ENCODE measurements around the gene HLTF. TPM values are rescaled to one million over a fixed set of nuclear protein-coding genes. Genes with fewer than 3 reads are reported as not detected.

The HLTF gene
- total RNA-seq, 1 donor from 2014 or later: 42.8 TPM

- no peak for DNase-seq (ENCODE audit: low spot score, unreplicated experiment)
These were observed 41.8 kb downstream of the HLTF start for GRCh38 chr3:149044339-149045083.

GRCh38 chr3:149042789-149043386, 43.4 kb downstream of the HLTF start:
- H3K4me1 Mint-ChIP-seq (ENCODE audit: low read depth): peaks cover 11% of the 10 kb centered on the region
- DNase-seq (ENCODE audit: low spot score, unreplicated experiment): no peak
- peaks cover 17% of the 10 kb centered on the region for H3K36me3 Mint-ChIP-seq (ENCODE audit: insufficient read depth)
- H3K27me3 Mint-ChIP-seq: no peaks in the 10 kb centered on the region
- H3K9me3 Mint-ChIP-seq (ENCODE audit: low read depth): no peaks in the 10 kb centered on the region
- peak overlapping the region; percentile 25 for H3K27ac Mint-ChIP-seq
- no peak overlapping the region for H3K4me3 Mint-ChIP-seq (ENCODE audit: low read depth)
- TF ChIP-seq, protein P1, sequence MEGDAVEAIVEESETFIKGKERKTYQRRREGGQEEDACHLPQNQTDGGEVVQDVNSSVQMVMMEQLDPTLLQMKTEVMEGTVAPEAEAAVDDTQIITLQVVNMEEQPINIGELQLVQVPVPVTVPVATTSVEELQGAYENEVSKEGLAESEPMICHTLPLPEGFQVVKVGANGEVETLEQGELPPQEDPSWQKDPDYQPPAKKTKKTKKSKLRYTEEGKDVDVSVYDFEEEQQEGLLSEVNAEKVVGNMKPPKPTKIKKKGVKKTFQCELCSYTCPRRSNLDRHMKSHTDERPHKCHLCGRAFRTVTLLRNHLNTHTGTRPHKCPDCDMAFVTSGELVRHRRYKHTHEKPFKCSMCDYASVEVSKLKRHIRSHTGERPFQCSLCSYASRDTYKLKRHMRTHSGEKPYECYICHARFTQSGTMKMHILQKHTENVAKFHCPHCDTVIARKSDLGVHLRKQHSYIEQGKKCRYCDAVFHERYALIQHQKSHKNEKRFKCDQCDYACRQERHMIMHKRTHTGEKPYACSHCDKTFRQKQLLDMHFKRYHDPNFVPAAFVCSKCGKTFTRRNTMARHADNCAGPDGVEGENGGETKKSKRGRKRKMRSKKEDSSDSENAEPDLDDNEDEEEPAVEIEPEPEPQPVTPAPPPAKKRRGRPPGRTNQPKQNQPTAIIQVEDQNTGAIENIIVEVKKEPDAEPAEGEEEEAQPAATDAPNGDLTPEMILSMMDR (IDR thresholded peaks at IDR 0.05; ENCODE audit: unreplicated experiment): no peak

More at GRCh38 chr3:149044339-149045083, 41.8 kb downstream of the HLTF start:
- Mint-ChIP-seq H3K27ac (no peak overlapping the region), H3K36me3 (ENCODE audit: insufficient read depth) (peaks cover 17% of the 10 kb centered on the region), H3K4me3 (ENCODE audit: low read depth) (no peak overlapping the region), H3K9me3 (ENCODE audit: low read depth) (no peaks in the 10 kb centered on the region), H3K27me3 (no peaks in the 10 kb centered on the region), H3K4me1 (ENCODE audit: low read depth) (peaks cover 11% of the 10 kb centered on the region)
- TF ChIP-seq, protein P1 (IDR thresholded peaks at IDR 0.05; ENCODE audit: unreplicated experiment): no peak

- Mint-ChIP-seq H3K4me1 (ENCODE audit: low read depth) (peaks cover 11% of the 10 kb centered on the region), H3K27ac (no peak overlapping the region), H3K4me3 (ENCODE audit: low read depth) (no peak overlapping the region), H3K27me3 (no peaks in the 10 kb centered on the region), H3K36me3 (ENCODE audit: insufficient read depth) (peaks cover 19% of the 10 kb centered on the region), H3K9me3 (ENCODE audit: low read depth) (no peaks in the 10 kb centered on the region)
- TF ChIP-seq, protein P1 (IDR thresholded peaks at IDR 0.05; ENCODE audit: unreplicated experiment): no peak
- no peak for DNase-seq (ENCODE audit: low spot score, unreplicated experiment)
These were observed 48.0 kb downstream of the HLTF start for GRCh38 chr3:149038322-149038721.

GRCh38 chr3:149037684-149038083, 48.6 kb downstream of the HLTF start:
- DNase-seq (ENCODE audit: low spot score, unreplicated experiment): no peak
- H3K27me3 Mint-ChIP-seq: no peaks in the 10 kb centered on the region
- H3K27ac Mint-ChIP-seq: no peak overlapping the region
- no peaks in the 10 kb centered on the region for H3K9me3 Mint-ChIP-seq (ENCODE audit: low read depth)
- H3K4me1 Mint-ChIP-seq (ENCODE audit: low read depth): peaks cover 5% of the 10 kb centered on the region
- TF ChIP-seq, protein P1 (IDR thresholded peaks at IDR 0.05; ENCODE audit: unreplicated experiment): no peak
- H3K36me3 Mint-ChIP-seq (ENCODE audit: insufficient read depth): peaks cover 21% of the 10 kb centered on the region
- H3K4me3 Mint-ChIP-seq (ENCODE audit: low read depth): no peak overlapping the region

DNA sequence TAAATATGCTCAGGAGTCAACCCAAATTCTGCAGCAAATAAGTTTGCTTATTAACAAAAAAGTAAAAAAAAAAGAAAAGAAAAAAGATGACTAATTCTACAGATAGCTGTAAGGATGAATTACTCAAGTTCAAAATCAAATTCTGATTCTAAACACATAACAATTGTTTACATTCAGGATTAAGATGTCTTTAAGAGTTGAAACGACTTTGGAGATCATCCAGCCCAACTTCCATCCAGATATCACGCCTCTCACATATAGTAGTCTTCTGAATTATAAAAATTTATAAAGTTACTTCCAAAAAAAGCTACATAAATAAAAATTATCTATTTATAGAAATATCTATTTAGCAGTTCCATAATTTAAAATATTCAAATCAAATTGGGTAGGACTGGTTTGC, 55.2 kb downstream of the HLTF start:
- TF ChIP-seq, protein P1 (IDR thresholded peaks at IDR 0.05; ENCODE audit: unreplicated experiment): no peak
- Mint-ChIP-seq H3K36me3 (ENCODE audit: insufficient read depth) (peaks cover 19% of the 10 kb centered on the region), H3K4me1 (ENCODE audit: low read depth) (peaks cover 7% of the 10 kb centered on the region), H3K9me3 (ENCODE audit: low read depth) (no peaks in the 10 kb centered on the region), H3K27ac (no peak overlapping the region), H3K4me3 (ENCODE audit: low read depth) (no peak overlapping the region), H3K27me3 (no peaks in the 10 kb centered on the region)
- no peak for DNase-seq (ENCODE audit: low spot score, unreplicated experiment)

Measured in progenitor cell of endocrine pancreas (in vitro differentiated cells).